ENCODE data around the gene ITLN2. TPM values are rescaled to one million over a fixed set of nuclear protein-coding genes. Genes with fewer than 3 reads are reported as not detected.
A peak's percentile ranks its signal among the peaks of the same experiment; 100 is the strongest.
"Not testable (repeated sequence)": the region's sequence is repeated elsewhere in the genome, so short reads cannot be mapped to it uniquely, and the experiment has no call there.

Gene ITLN2
- total RNA-seq, 3 donors from 2014 or later = 10.7 TPM; not detected in 2

DNA sequence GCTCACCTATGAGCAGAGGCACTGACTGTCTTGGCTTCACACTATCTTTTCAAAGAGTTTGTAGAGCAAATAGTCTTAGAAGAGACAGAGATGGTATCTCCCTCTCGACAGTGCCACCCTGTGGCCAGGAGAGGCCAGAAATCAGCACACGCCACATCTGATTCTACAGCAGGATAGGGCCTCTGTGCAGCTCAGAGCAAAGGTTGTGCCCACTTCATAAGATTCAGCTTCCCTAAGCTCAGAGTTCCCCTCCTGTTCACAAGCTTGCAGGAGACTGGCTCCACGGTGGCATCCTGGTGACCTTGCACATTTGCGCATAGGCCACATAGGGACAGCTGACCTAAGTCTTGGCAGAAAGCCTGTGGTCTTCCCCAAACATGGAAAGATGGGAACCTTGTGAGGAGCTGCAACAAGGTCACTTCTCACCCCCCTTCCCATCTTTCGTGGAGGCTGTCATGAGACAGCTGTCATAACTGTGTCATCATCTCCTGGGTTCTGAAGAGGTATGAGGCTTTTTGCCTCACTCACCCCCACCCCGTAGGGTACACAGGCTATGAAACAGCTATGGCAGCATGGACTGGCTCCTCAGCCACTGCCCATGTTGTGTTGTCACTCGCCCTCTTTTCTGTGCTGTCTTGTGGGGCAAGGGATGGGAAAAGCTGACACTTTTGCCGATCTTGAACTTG is 3.0 kb downstream of the ITLN2 start:
- TF ChIP-seq, protein P1, sequence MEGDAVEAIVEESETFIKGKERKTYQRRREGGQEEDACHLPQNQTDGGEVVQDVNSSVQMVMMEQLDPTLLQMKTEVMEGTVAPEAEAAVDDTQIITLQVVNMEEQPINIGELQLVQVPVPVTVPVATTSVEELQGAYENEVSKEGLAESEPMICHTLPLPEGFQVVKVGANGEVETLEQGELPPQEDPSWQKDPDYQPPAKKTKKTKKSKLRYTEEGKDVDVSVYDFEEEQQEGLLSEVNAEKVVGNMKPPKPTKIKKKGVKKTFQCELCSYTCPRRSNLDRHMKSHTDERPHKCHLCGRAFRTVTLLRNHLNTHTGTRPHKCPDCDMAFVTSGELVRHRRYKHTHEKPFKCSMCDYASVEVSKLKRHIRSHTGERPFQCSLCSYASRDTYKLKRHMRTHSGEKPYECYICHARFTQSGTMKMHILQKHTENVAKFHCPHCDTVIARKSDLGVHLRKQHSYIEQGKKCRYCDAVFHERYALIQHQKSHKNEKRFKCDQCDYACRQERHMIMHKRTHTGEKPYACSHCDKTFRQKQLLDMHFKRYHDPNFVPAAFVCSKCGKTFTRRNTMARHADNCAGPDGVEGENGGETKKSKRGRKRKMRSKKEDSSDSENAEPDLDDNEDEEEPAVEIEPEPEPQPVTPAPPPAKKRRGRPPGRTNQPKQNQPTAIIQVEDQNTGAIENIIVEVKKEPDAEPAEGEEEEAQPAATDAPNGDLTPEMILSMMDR (IDR thresholded peaks at IDR 0.05) = peak in 2 of 3 donors; percentile 48 to 52
- TF ChIP-seq POLR2AphosphoS5 (IDR thresholded peaks at IDR 0.05) = no peak
- peak overlapping the region in 1 of 2 donors; percentile 28 for H3K27ac ChIP-seq
- no peak for DNase-seq (ENCODE audit: low spot score in 2 of 2)
- peak overlapping the region in 1 of 3 donors; percentile 12 for H3K4me3 ChIP-seq
- intact Hi-C loops (cut with DNase I; ENCODE audit: low total_unique reads) = no loop called here
- no peaks in the 10 kb centered on the region for H3K9me3 ChIP-seq
- H3K27me3 ChIP-seq = no peaks in the 10 kb centered on the region
- H3K4me1 ChIP-seq = no peaks in the 10 kb centered on the region
- H3K36me3 ChIP-seq = no peaks in the 10 kb centered on the region

DNA sequence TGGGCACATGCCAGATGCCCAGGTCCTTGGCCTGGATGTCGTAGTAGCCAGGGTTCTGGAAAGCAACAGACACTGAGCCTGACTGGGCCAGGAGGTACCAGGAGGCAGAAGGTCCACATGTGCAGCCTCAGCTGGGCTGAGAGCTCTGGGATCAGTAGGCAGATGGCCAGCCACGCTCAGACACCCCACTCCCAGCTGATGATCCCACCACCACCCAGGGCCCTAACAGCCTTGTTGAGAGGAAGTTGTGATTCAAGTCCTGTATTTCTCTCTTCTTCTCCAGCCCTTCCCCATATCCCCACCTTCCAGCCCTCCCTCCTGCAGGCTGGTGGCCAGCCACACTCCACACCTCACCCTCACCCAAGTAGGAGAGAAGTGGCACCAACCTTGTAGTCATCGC is 4.0 kb downstream of the ITLN2 start:
- DNase-seq (ENCODE audit: low spot score in 2 of 2) = no peak
- no peak overlapping the region for H3K4me3 ChIP-seq

DNA sequence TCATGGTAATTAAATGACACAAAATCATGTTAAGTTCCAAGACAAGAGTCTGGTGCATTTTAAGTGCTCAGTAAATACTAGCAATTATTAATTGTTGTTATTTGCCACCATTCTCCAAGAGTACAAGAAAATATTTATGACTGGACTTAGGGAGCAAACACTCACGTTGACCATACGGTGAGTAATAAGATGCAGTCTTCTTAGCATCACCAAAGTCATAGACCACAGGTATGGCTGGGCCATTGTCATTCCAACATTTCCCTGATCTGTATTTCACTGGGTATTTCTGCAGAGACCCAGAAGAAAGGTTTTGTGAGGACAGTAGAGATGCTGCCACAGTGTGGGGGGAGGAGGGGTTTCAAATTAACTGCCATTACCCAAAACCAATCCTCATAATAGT is 4.7 kb downstream of the ITLN2 start:
- no peak for DNase-seq (ENCODE audit: low spot score in 2 of 2)
- H3K36me3 ChIP-seq = no peaks in the 10 kb centered on the region
- intact Hi-C loops (cut with DNase I; ENCODE audit: low total_unique reads) = no loop called here
- no peaks in the 10 kb centered on the region for H3K9me3 ChIP-seq
- peaks cover 0 to 7% of the 10 kb centered on the region in 2 donors for H3K27me3 ChIP-seq
- no peak overlapping the region for H3K4me3 ChIP-seq
- H3K27ac ChIP-seq = no peak overlapping the region
- TF ChIP-seq POLR2A (IDR thresholded peaks at IDR 0.05) (no peak), POLR2AphosphoS5 (IDR thresholded peaks at IDR 0.05) (no peak)
- TF ChIP-seq, protein P1 (IDR thresholded peaks at IDR 0.05) = no peak
- no peaks in the 10 kb centered on the region for H3K4me1 ChIP-seq

More for the DNA sequence above, 4.0 kb downstream of the ITLN2 start:
- intact Hi-C loops (cut with DNase I; ENCODE audit: low total_unique reads) = no loop called here
- Histone ChIP-seq H3K27me3 (no peaks in the 10 kb centered on the region), H3K27ac (no peak overlapping the region), H3K36me3 (no peaks in the 10 kb centered on the region), H3K9me3 (no peaks in the 10 kb centered on the region), H3K4me1 (no peaks in the 10 kb centered on the region)
- TF ChIP-seq POLR2AphosphoS5 (IDR thresholded peaks at IDR 0.05) (no peak), POLR2A (IDR thresholded peaks at IDR 0.05) (no peak)
- TF ChIP-seq, protein P1 (IDR thresholded peaks at IDR 0.05) = no peak

DNA sequence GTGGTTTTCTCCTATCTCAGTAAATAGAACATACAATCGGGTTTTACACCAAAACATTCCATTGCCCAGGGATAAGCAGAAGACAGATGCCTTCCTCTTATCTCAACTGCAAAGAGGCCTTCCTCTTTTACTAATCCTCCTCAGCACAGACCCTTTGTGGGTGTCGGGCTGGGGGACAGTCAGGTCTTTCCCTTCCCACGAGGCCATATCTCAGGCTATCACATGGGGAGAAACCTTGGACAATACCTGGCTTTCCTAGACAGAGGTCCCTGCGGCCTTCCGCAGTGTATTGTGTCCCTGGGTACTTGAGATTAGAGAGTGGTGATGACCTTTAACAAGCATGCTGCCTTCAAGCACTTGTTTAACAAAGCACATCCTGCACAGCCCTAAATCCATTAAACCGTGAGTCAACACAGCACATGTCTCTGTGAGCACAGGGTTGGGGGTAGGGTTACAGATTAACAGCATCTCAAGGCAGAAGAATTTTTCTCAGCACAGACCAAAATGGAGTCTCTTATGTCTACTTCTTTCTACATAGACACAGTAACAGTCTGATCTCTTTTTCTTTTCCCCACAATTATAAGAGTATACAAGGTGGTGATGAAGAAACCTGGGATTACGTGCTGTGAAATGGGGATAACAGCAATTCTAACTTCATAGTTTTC is 5.3 kb downstream of the ITLN2 start:
- H3K36me3 ChIP-seq; H3K4me1 ChIP-seq; intact Hi-C loops (cut with DNase I; ENCODE audit: low total_unique reads); H3K27ac ChIP-seq; H3K9me3 ChIP-seq; DNase-seq (ENCODE audit: low spot score in 2 of 2); H3K4me3 ChIP-seq: not testable (repeated sequence)
- H3K27me3 ChIP-seq = peaks cover 0 to 11% of the 10 kb centered on the region in 2 donors

DNA sequence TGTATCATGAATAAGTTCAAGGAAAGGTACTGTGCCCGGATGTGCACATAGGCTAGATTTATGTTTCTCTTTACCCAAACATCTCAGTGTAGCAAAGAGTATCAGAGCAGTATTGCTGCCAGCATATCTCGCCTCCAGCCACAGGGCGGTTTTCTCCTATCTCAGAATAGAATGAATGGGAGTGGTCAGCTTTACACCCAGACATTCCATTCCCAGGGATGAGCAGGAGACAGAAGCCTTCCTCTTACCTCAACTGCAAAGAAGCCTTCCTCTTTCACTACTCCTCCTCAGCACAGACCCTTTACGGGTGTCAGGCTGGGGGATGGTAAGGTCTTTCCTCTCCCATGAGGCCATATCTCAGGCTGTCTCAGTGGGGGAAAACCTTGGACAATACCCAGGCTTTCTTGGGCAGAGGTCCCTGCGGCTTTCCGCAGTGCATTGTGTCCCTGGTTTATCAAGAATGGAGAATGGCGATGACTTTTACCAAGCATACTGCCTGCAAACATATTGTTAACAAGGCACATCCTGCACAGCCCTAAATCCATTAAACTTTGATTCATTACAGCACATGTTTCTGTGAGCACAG is 7.3 kb downstream of the ITLN2 start:
- intact Hi-C loops (cut with DNase I; ENCODE audit: low total_unique reads); DNase-seq (ENCODE audit: low spot score in 2 of 2); H3K9me3 ChIP-seq; H3K4me3 ChIP-seq; H3K4me1 ChIP-seq; H3K27ac ChIP-seq; H3K36me3 ChIP-seq: not testable (repeated sequence)
- H3K27me3 ChIP-seq = peaks cover 0 to 11% of the 10 kb centered on the region in 2 donors

DNA sequence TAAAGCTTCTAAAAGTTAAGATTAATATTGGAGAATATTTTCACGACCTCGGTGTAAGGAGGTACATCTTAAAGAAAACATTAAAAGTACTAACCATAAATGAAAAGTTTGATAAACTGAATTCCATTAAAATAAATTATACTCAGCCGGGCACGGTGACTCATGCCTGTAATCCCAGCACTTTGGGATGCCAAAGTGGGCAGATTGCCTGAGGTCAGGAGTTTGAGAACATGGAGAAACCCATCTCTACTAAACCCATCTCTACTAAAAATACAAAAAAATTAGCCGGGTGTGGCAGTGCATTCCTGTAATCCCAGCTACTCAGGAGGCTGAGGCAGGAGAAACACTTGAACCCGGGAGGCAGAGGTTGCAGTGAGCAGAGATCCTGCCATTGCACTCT is 8.7 kb downstream of the ITLN2 start:
- intact Hi-C loops (cut with DNase I; ENCODE audit: low total_unique reads); DNase-seq (ENCODE audit: low spot score in 2 of 2): not testable (repeated sequence)

More for the DNA sequence above, 8.7 kb downstream of the ITLN2 start:
- not testable (repeated sequence) for H3K4me3 ChIP-seq, H3K9me3 ChIP-seq, H3K4me1 ChIP-seq, H3K36me3 ChIP-seq, H3K27ac ChIP-seq
- peaks cover 0 to 16% of the 10 kb centered on the region in 2 donors for H3K27me3 ChIP-seq
